PC-3 (cell line): ENCODE results near the gene CA11. TPM values are rescaled to one million over a fixed set of nuclear protein-coding genes. Genes with fewer than 3 reads are reported as not detected.

Experiments used
- ATAC-seq: fragments of 200-7000 bp; cut with Tn5 transposase; 2 replicates; pipeline ENCODE4 v1.9.1; 2020; ENCODE audit warnings: mild to moderate bottlenecking, moderate library complexity
- BruUV-seq: library from RNA; stranded (reverse); fragments of 400-500 nt; replicated peaks from 2 replicates; lab custom pipeline; 2021; lab: Mats Ljungman, UMichigan
- CTCF ChIA-PET: fragments of 300-600 bp; sonication (Branson Sonifier 250); formaldehyde crosslinking; loops from one replicate; lab custom pipeline; 2022; ENCODE audit warnings: antibody characterized with exemption; lab: Charles Lee
- POLR2A ChIA-PET: fragments of 300-600 bp; sonication (Branson Sonifier 250); formaldehyde crosslinking; loops from one replicate; lab custom pipeline; 2022; ENCODE audit warnings: antibody characterized with exemption; ENCODE audit not compliant: unreplicated experiment; lab: Charles Lee
- DNase-seq: peaks from one replicate; pipeline ENCODE4 v3.0.0-alpha.2; 2015
- H2AFZ ChIP-seq: fragments of 300-600 bp; sonication (generic); 2 replicates; pipeline ENCODE4 v1.6.0; 2016; ENCODE audit warnings: antibody characterized with exemption, low read length
- H3F3A ChIP-seq: fragments of 300-600 bp; sonication (generic); one replicate; pipeline ENCODE4 v1.6.0; 2017; ENCODE audit warnings: antibody characterized with exemption, low read length, control low read depth, mild to moderate bottlenecking; ENCODE audit not compliant: unreplicated experiment
- H3K27ac ChIP-seq: fragments of 300-600 bp; sonication (generic); 2 replicates; pipeline ENCODE4 v1.5.1; 2016; ENCODE audit warnings: mild to moderate bottlenecking, low read length
- H3K27me3 ChIP-seq: fragments of 300-600 bp; sonication (generic); 2 replicates; pipeline ENCODE4 v1.6.1; 2016; ENCODE audit warnings: low read length, mixed read lengths
- H3K36me3 ChIP-seq: fragments of 300-600 bp; sonication (generic); 2 replicates; pipeline ENCODE4 v1.6.1; 2016; ENCODE audit warnings: low read depth, mixed run types, low read length, mixed read lengths
- H3K4me1 ChIP-seq: fragments of 300-600 bp; sonication (generic); 2 replicates; pipeline ENCODE4 v1.5.1; 2016; ENCODE audit warnings: low read length; ENCODE audit not compliant: insufficient read depth
- H3K4me2 ChIP-seq: fragments of 300-600 bp; sonication (generic); 2 replicates; pipeline ENCODE4 v1.6.0; 2016; ENCODE audit warnings: low read length
- H3K4me3 ChIP-seq: fragments of 300-600 bp; sonication (generic); 2 replicates; pipeline ENCODE4 v1.5.1; 2016; ENCODE audit warnings: mild to moderate bottlenecking, low read length, mixed read lengths
- H3K79me2 ChIP-seq: fragments of 300-600 bp; sonication (generic); 2 replicates; pipeline ENCODE4 v1.6.1; 2017; ENCODE audit warnings: low read length, mixed read lengths
- H3K9ac ChIP-seq: fragments of 300-600 bp; sonication (generic); 2 replicates; pipeline ENCODE4 v1.6.0; 2016; ENCODE audit warnings: mild to moderate bottlenecking, low read length
- H3K9me2 ChIP-seq: fragments of 300-600 bp; sonication (generic); replicated peaks from 2 replicates; pipeline ENCODE4 v1.6.1; 2016; ENCODE audit warnings: mixed run types, low read length, mixed read lengths
- H3K9me3 ChIP-seq: fragments of 300-600 bp; sonication (generic); 2 replicates; pipeline ENCODE4 v1.6.1; 2016; ENCODE audit warnings: low read length, mixed read lengths
- H4K20me1 ChIP-seq: fragments of 300-600 bp; sonication (generic); 2 replicates; pipeline ENCODE4 v1.6.1; 2016; ENCODE audit warnings: low read length, mixed read lengths
- EZH2 ChIP-seq: fragments of 300-600 bp; sonication (generic); IDR thresholded peaks from one replicate; pipeline ENCODE4 v1.6.1; 2017; ENCODE audit warnings: antibody characterized with exemption, mild to moderate bottlenecking, low read length; ENCODE audit not compliant: unreplicated experiment
- EZH2phosphoT487 ChIP-seq: fragments of 300-600 bp; sonication (generic); IDR thresholded peaks from 2 replicates; pipeline ENCODE4 v1.6.1; 2018; ENCODE audit warnings: mild to moderate bottlenecking, antibody characterized with exemption, low read length, borderline replicate concordance
- intact Hi-C: fragments of 100-400 bp; cut with micrococcal nuclease; formaldehyde crosslinking; loops from 2 replicates; pipeline ENCODE4 v1.9.0; 2023
- total RNA-seq: library from RNA; depleted of rRNA; stranded (reverse); fragments of >200 nt; gene quantifications from 2 replicates; pipeline ENCODE4 v1.2.3, GENCODE V29; 2014
- TF ChIP-seq, protein P1 (sequence below): fragments of 300-600 bp; sonication (generic); conservative IDR thresholded peaks from 2 replicates; pipeline ENCODE4 v1.5.1; 2017; ENCODE audit warnings: antibody characterized with exemption, low read depth, mild to moderate bottlenecking, low read length

The CA11 gene
- total RNA-seq, 1 experiment from 2014 or later: 4.1 TPM

DNA sequence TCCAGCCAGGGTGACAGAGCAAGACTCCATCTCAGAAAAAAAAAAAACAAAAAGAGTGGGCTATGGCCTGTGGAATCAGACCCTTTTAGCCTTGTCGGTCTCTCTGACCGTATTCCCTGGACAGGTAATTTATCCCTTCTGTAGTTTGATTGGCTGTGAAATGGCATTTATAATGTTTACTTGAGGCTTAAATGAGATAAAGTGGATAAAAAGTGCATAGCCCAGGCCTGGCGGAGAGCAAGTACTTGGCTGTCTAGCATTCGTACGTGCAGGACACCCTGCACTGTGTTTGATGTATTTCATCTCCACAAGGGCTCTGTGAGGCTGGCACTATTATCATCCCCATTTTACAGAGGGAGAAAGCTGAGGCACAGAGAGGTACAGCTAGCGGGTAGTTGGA, 19.8 kb upstream of the CA11 start:
- no TSS peak for BruUV-seq
- Histone ChIP-seq H3K36me3 (no peaks in the 10 kb centered on the region), H3K4me2 (no peak overlapping the region), H2AFZ (no peak overlapping the region), H3F3A (no peaks in the 10 kb centered on the region), H3K27me3 (no peaks in the 10 kb centered on the region), H3K4me1 (no peaks in the 10 kb centered on the region), H3K9ac (no peak overlapping the region), H3K9me2 (no peaks in the 10 kb centered on the region), H3K4me3 (no peak overlapping the region), H3K79me2 (no peaks in the 10 kb centered on the region), H4K20me1 (no peaks in the 10 kb centered on the region), H3K27ac (no peak overlapping the region), H3K9me3 (no peaks in the 10 kb centered on the region)
- TF ChIP-seq EZH2 (no peak), EZH2phosphoT487 (no peak)
- TF ChIP-seq, protein P1, sequence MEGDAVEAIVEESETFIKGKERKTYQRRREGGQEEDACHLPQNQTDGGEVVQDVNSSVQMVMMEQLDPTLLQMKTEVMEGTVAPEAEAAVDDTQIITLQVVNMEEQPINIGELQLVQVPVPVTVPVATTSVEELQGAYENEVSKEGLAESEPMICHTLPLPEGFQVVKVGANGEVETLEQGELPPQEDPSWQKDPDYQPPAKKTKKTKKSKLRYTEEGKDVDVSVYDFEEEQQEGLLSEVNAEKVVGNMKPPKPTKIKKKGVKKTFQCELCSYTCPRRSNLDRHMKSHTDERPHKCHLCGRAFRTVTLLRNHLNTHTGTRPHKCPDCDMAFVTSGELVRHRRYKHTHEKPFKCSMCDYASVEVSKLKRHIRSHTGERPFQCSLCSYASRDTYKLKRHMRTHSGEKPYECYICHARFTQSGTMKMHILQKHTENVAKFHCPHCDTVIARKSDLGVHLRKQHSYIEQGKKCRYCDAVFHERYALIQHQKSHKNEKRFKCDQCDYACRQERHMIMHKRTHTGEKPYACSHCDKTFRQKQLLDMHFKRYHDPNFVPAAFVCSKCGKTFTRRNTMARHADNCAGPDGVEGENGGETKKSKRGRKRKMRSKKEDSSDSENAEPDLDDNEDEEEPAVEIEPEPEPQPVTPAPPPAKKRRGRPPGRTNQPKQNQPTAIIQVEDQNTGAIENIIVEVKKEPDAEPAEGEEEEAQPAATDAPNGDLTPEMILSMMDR: no peak
- intact Hi-C loops: no loop called here
- ATAC-seq (no peak), DNase-seq (no peak)
- ChIA-PET CTCF (no interaction called here), POLR2A (no interaction called here)

DNA sequence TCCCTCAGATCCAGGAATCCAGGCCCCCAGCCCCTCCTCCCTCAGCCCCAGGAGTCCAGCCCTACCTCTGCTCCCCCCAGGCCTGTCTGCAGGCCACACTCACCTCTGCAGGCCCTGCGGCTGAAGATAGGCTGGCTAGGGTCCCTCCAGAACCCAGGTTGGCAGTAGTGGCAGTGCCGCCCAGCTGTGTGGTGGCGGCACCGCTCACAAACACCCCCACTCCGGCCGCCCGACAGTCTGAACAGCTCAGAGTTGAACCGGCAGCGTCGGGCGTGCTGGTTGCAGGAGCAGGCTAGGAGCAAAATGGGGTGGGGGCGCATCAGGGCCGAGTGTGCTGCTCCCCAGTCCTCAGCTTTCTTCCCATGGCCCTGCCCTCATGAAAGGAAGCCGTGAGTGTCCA, 18.5 kb upstream of the CA11 start:
- no peak overlapping the region for H3K9ac ChIP-seq
- BruUV-seq: no TSS peak
- DNase-seq (no peak), ATAC-seq (no peak)
- no peak overlapping the region for H2AFZ ChIP-seq
- H3K79me2 ChIP-seq: no peaks in the 10 kb centered on the region
- H3K36me3 ChIP-seq: no peaks in the 10 kb centered on the region
- ChIA-PET POLR2A (no interaction called here), CTCF (no interaction called here)
- intact Hi-C loops: no loop called here
- no peak overlapping the region for H3K4me2 ChIP-seq
- no peak overlapping the region for H3K27ac ChIP-seq
- H4K20me1 ChIP-seq: no peaks in the 10 kb centered on the region
- H3K9me2 ChIP-seq: no peaks in the 10 kb centered on the region
- no peaks in the 10 kb centered on the region for H3K9me3 ChIP-seq
- TF ChIP-seq EZH2 (no peak), EZH2phosphoT487 (no peak)
- TF ChIP-seq, protein P1: no peak
- H3K4me1 ChIP-seq: no peaks in the 10 kb centered on the region
- H3K27me3 ChIP-seq: no peaks in the 10 kb centered on the region
- H3K4me3 ChIP-seq: no peak overlapping the region
- H3F3A ChIP-seq: no peaks in the 10 kb centered on the region

DNA sequence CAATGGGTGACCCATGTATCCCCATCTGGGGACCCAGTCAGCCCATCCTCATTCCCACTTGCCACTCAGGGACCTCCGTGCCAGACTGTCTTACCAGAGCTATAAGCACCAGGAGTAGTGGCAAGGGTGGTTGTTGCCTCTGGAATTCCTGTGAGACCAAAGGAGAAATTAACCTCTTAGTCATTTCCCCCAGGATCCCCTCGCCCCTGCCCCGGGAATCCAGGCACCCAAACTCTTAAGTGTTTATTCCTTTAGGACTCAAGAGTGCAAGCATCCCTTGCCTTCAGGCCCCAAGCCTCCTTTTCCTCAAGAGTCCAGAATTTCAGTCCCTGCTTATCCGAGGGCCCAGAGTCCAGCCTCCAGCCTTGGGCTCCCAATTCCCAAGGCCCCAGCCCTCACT, 17.7 kb upstream of the CA11 start:
- ATAC-seq (no peak), DNase-seq (no peak)
- Histone ChIP-seq H3K79me2 (no peaks in the 10 kb centered on the region), H3K4me1 (no peaks in the 10 kb centered on the region), H3K9me2 (no peaks in the 10 kb centered on the region), H3K36me3 (no peaks in the 10 kb centered on the region), H3K27ac (no peak overlapping the region), H3K9me3 (no peaks in the 10 kb centered on the region), H3K4me2 (no peak overlapping the region), H3K27me3 (no peaks in the 10 kb centered on the region), H2AFZ (no peak overlapping the region), H4K20me1 (no peaks in the 10 kb centered on the region), H3K4me3 (no peak overlapping the region), H3K9ac (no peak overlapping the region), H3F3A (no peaks in the 10 kb centered on the region)
- no TSS peak for BruUV-seq
- TF ChIP-seq EZH2phosphoT487: no peak
- TF ChIP-seq, protein P1: no peak
- TF ChIP-seq EZH2: no peak
- intact Hi-C loops: no loop called here
- POLR2A ChIA-PET: no interaction called here
- CTCF ChIA-PET: no interaction called here
